Neuronal stem cell (in vitro differentiated cells): Measurements from ENCODE around the gene RBMS3.

ENCODE experiments used
- DNase-seq: peaks from one replicate; pipeline ENCODE4 v3.0.0-alpha.2; 2013; ENCODE audit warnings: low spot score
- H2AFZ ChIP-seq: one replicate; pipeline ENCODE4 v1.6.1; 2013; ENCODE audit warnings: mild to moderate bottlenecking, low read length, inconsistent platforms
- H2AK5ac ChIP-seq: 2 replicates; pipeline ENCODE4 v1.6.1; 2013; ENCODE audit warnings: low read depth, mild to moderate bottlenecking, inconsistent platforms, low read length, moderate library complexity, mixed read lengths
- H2BK120ac ChIP-seq: 2 replicates; pipeline ENCODE4 v1.6.1; 2013; ENCODE audit warnings: low read depth, mild to moderate bottlenecking, inconsistent platforms, low read length, moderate library complexity, mixed read lengths
- H2BK12ac ChIP-seq: one replicate; pipeline ENCODE4 v1.6.1; 2013; ENCODE audit warnings: low read length, inconsistent platforms
- H2BK15ac ChIP-seq: 2 replicates; pipeline ENCODE4 v1.6.1; 2013; ENCODE audit warnings: mild to moderate bottlenecking, low read length, inconsistent platforms, mixed read lengths
- H2BK5ac ChIP-seq: one replicate; pipeline ENCODE4 v1.6.1; 2013; ENCODE audit warnings: inconsistent platforms, mild to moderate bottlenecking, low read length, moderate library complexity
- H3K14ac ChIP-seq: one replicate; pipeline ENCODE4 v1.6.1; 2013; ENCODE audit warnings: low read length, inconsistent platforms
- H3K18ac ChIP-seq: 2 replicates; pipeline ENCODE4 v1.6.1; 2013; ENCODE audit warnings: low read length, inconsistent platforms
- H3K23ac ChIP-seq: 2 replicates; pipeline ENCODE4 v1.6.1; 2013; ENCODE audit warnings: low read depth, mild to moderate bottlenecking, mixed read lengths, low read length, inconsistent platforms; ENCODE audit not compliant: poor library complexity
- H3K27ac ChIP-seq: replicated peaks from 3 replicates; pipeline ENCODE4 v1.5.1; 2013; ENCODE audit warnings: low read length, inconsistent platforms
- H3K27me3 ChIP-seq, 3 experiments: 2 replicates each; pipeline ENCODE4 v1.6.1; 2013; ENCODE audit warnings: low read length in 3 of 3, mild to moderate bottlenecking in 2 of 3, inconsistent platforms in 1 of 3, low read depth in 1 of 3, mixed read lengths in 1 of 3, moderate library complexity in 1 of 3; ENCODE audit not compliant: control insufficient read depth in 3 of 3, insufficient read depth in 3 of 3
- H3K36me3 ChIP-seq, 2 donors: replicated peaks in 1 of 2; 2 replicates each; pipeline ENCODE4 v1.6.1; 2013; ENCODE audit warnings: low read length in 2 of 2; ENCODE audit not compliant: control insufficient read depth in 2 of 2, insufficient read depth in 2 of 2
- H3K4ac ChIP-seq: 2 replicates; pipeline ENCODE4 v1.6.1; 2013; ENCODE audit warnings: inconsistent platforms, mild to moderate bottlenecking, low read length, moderate library complexity
- H3K4me1 ChIP-seq, 2 donors: 1 replicate in 1 of 2; 2 replicates in 1 of 2; pipeline ENCODE4 v1.6.1; 2013; ENCODE audit warnings: low read length in 2 of 2, low read depth in 1 of 2; ENCODE audit not compliant: control insufficient read depth in 2 of 2, insufficient read depth in 1 of 2
- H3K4me2 ChIP-seq: one replicate; pipeline ENCODE4 v1.6.1; 2013; ENCODE audit warnings: mild to moderate bottlenecking, low read length, inconsistent platforms; ENCODE audit not compliant: insufficient read depth, poor library complexity, severe bottlenecking
- H3K4me3 ChIP-seq, 2 donors: 2 replicates each; pipeline ENCODE4 v1.5.1; 2013; ENCODE audit warnings: low read length in 2 of 2, mild to moderate bottlenecking in 2 of 2, inconsistent platforms in 1 of 2, moderate library complexity in 1 of 2
- H3K79me1 ChIP-seq: one replicate; pipeline ENCODE4 v1.6.1; 2013; ENCODE audit warnings: low read depth, mild to moderate bottlenecking, inconsistent platforms, low read length, moderate library complexity
- H3K9ac ChIP-seq: one replicate; pipeline ENCODE4 v1.6.1; 2013; ENCODE audit warnings: mild to moderate bottlenecking, low read depth, low read length, inconsistent platforms; ENCODE audit not compliant: poor library complexity
- H3K9me3 ChIP-seq, 2 donors: replicated peaks in 1 of 2; 2 replicates each; pipeline versions ENCODE3 to v1.6.1; 2013; ENCODE audit warnings: low read length in 2 of 2, mild to moderate bottlenecking in 2 of 2, inconsistent platforms in 1 of 2, low read depth in 1 of 2, mixed read lengths in 1 of 2, moderate library complexity in 1 of 2; ENCODE audit not compliant: control insufficient read depth in 2 of 2, insufficient read depth in 1 of 2
- H4K8ac ChIP-seq: one replicate; pipeline ENCODE4 v1.6.1; 2013; ENCODE audit warnings: low read depth, mild to moderate bottlenecking, inconsistent platforms, low read length, moderate library complexity
- H4K91ac ChIP-seq: one replicate; pipeline ENCODE4 v1.6.1; 2013; ENCODE audit warnings: low read length, low read depth, mild to moderate bottlenecking, inconsistent platforms; ENCODE audit not compliant: poor library complexity
- WGBS, 2 donors: extraction: QIAGEN DNeasy Blood & Tissue Kit; methylation state at CpG; one replicate each; pipeline ENCODE4 v1.1.7; 2013; ENCODE audit warnings: missing lambda C conversion rate in 2 of 2, mixed read lengths in 1 of 2; ENCODE audit not compliant: insufficient read length in 2 of 2, insufficient replicate concordance in 1 of 2; ENCODE audit errors: extremely low coverage in 2 of 2; 5-methylcytosine and 5-hydroxymethylcytosine counted together

Gene RBMS3

DNA sequence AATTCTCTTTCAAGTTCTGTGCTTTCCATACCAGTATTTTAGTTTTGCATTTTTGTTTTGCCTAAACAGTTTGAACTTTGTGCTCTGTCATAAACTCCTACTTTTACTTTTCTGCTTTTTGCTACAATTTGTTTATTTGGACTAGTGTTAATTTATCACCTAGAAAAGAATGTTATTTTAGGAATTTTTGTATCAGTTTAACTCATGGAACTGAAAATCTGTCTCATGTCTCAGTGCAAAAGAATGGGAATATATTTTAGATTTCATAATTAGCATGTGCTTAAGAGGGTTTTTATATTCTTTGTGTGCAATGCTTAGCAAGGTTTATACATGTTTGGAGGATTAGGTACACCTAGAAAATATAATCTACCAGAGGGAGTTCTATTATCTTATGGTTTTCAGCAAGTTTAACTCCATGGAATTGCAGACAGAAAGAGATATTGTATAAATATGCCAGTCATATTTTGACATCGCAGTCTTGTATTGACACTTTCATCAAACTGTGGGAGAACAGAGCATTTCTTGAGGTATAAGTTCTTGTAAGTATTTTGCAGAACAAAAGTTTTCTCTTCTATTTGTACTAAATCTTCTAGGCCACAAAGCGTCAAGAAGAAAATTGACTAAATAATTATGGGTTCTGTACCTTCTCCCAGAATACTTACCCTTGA is 409.9 kb downstream of the RBMS3 start:
- Histone ChIP-seq H2BK12ac (no peak overlapping the region), H3K4me2 (no peak overlapping the region), H3K9me3 (no peaks in the 10 kb centered on the region), H3K14ac (no peak overlapping the region), H3K9ac (no peak overlapping the region), H3K4me3 (no peak overlapping the region), H3K23ac (no peak overlapping the region), H3K4me1 (peaks cover 2 to 21% of the 10 kb centered on the region in 2 donors), H3K27ac (no peak overlapping the region), H4K8ac (no peak overlapping the region), H2AK5ac (no peak overlapping the region), H2BK5ac (no peak overlapping the region), H3K18ac (no peak overlapping the region), H3K4ac (no peak overlapping the region), H3K36me3 (no peaks in the 10 kb centered on the region), H2BK15ac (no peak overlapping the region), H2AFZ (no peak overlapping the region), H2BK120ac (no peak overlapping the region), H4K91ac (no peak overlapping the region), H3K79me1 (no peaks in the 10 kb centered on the region), H3K27me3 (no peaks in the 10 kb centered on the region)
- no peak for DNase-seq
- no CpG with 5 or more reads among the region's 2 CpGs for WGBS, 2 donors

- no peak overlapping the region for H4K8ac ChIP-seq
- no peaks in the 10 kb centered on the region for H3K27me3 ChIP-seq
- DNase-seq = peak; percentile 58
- peaks cover 3 to 21% of the 10 kb centered on the region in 2 donors for H3K4me1 ChIP-seq
- no peaks in the 10 kb centered on the region for H3K79me1 ChIP-seq
- H3K14ac ChIP-seq = no peak overlapping the region
- no peaks in the 10 kb centered on the region for H3K9me3 ChIP-seq
- H2AFZ ChIP-seq = peak overlapping the region; percentile 12
- no peak overlapping the region for H3K4me2 ChIP-seq
- H3K27ac ChIP-seq = no peak overlapping the region
- no peak overlapping the region for H2AK5ac ChIP-seq
- no CpG with 5 or more reads among the region's 1 CpG for WGBS, 2 donors
- no peak overlapping the region for H4K91ac ChIP-seq
- H3K9ac ChIP-seq = no peak overlapping the region
- H2BK15ac ChIP-seq = no peak overlapping the region
- no peak overlapping the region for H2BK12ac ChIP-seq
- no peak overlapping the region for H3K18ac ChIP-seq
- H2BK120ac ChIP-seq = no peak overlapping the region
- H3K36me3 ChIP-seq = no peaks in the 10 kb centered on the region
- H3K4me3 ChIP-seq = no peak overlapping the region
- H2BK5ac ChIP-seq = no peak overlapping the region
- H3K23ac ChIP-seq = no peak overlapping the region
- H3K4ac ChIP-seq = no peak overlapping the region
Measured at GRCh38 chr3:29693863-29694262, 413.0 kb downstream of the RBMS3 start.

DNA sequence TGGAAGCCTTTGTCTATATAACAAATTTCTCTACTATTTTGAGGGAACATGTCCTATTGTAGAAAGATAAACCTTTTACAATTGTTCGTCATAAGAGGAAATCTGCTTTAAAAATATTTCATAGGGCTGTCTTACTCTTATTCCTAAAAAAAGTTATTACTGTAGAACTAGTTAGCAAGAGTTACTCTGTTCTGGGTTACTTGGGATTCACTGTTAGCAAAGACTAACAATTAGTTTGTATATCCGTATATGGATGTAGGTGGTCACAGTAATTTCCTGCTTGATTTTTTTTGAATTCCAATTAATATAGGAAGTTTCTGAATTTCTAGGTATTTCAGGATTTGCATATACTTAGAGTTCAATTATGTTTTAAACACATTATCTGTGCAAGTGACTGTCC is 413.5 kb downstream of the RBMS3 start:
- no peak for DNase-seq
- H3K14ac ChIP-seq = no peak overlapping the region
- no peak overlapping the region for H2BK12ac ChIP-seq
- H3K4ac ChIP-seq = no peak overlapping the region
- H3K9me3 ChIP-seq = no peaks in the 10 kb centered on the region
- no peak overlapping the region for H4K91ac ChIP-seq
- H3K27me3 ChIP-seq = no peaks in the 10 kb centered on the region
- H3K4me2 ChIP-seq = no peak overlapping the region
- H2BK120ac ChIP-seq = no peak overlapping the region
- H3K4me3 ChIP-seq = no peak overlapping the region
- no peak overlapping the region for H3K27ac ChIP-seq
- no peak overlapping the region for H3K18ac ChIP-seq
- H3K9ac ChIP-seq = no peak overlapping the region
- WGBS, 2 donors = no CpG with 5 or more reads among the region's 2 CpGs
- H3K4me1 ChIP-seq = peaks cover 3 to 21% of the 10 kb centered on the region in 2 donors
- H2BK15ac ChIP-seq = no peak overlapping the region
- H3K79me1 ChIP-seq = no peaks in the 10 kb centered on the region
- H2AFZ ChIP-seq = peak overlapping the region; percentile 12
- no peak overlapping the region for H2BK5ac ChIP-seq
- no peak overlapping the region for H2AK5ac ChIP-seq
- no peak overlapping the region for H3K23ac ChIP-seq
- no peaks in the 10 kb centered on the region for H3K36me3 ChIP-seq
- H4K8ac ChIP-seq = no peak overlapping the region

- H3K4ac ChIP-seq = no peak overlapping the region
- no peak overlapping the region for H3K4me2 ChIP-seq
- no peak overlapping the region for H2BK15ac ChIP-seq
- no peaks in the 10 kb centered on the region for H3K36me3 ChIP-seq
- no peak overlapping the region for H2BK5ac ChIP-seq
- no peak overlapping the region for H2BK12ac ChIP-seq
- H3K23ac ChIP-seq = no peak overlapping the region
- no CpG with 5 or more reads among the region's 1 CpG for WGBS, 2 donors
- H4K91ac ChIP-seq = no peak overlapping the region
- H3K18ac ChIP-seq = no peak overlapping the region
- H4K8ac ChIP-seq = no peak overlapping the region
- H3K4me1 ChIP-seq = peaks cover 3 to 21% of the 10 kb centered on the region in 2 donors
- H3K9me3 ChIP-seq = no peaks in the 10 kb centered on the region
- H3K27me3 ChIP-seq = no peaks in the 10 kb centered on the region
- H3K79me1 ChIP-seq = no peaks in the 10 kb centered on the region
- H3K9ac ChIP-seq = no peak overlapping the region
- H3K14ac ChIP-seq = no peak overlapping the region
- DNase-seq = no peak
- H3K27ac ChIP-seq = no peak overlapping the region
- H2BK120ac ChIP-seq = no peak overlapping the region
- H3K4me3 ChIP-seq = no peak overlapping the region
- no peak overlapping the region for H2AFZ ChIP-seq
- no peak overlapping the region for H2AK5ac ChIP-seq
Measured at GRCh38 chr3:29694783-29695182, 413.9 kb downstream of the RBMS3 start.
